HuH-7.5 (cell line): ENCODE results near the gene CEACAM18.
"Not testable (repeated sequence)": the region's sequence is repeated elsewhere in the genome, so short reads cannot be mapped to it uniquely, and the experiment has no call there.

ENCODE experiments used
- DNase-seq: peaks from one replicate; pipeline ENCODE4 v3.0.0; 2011; ENCODE audit warnings: low spot score

The CEACAM18 gene

GRCh38 chr19:51493776-51494175 lies 15.4 kb downstream of the CEACAM18 start:
- no peak for DNase-seq

GRCh38 chr19:51497666-51498065 lies 19.3 kb downstream of the CEACAM18 start:
- DNase-seq = no peak

GRCh38 chr19:51500931-51501330 lies 22.6 kb downstream of the CEACAM18 start:
- not testable (repeated sequence) for DNase-seq

- DNase-seq = no peak
These were observed 23.4 kb downstream of the CEACAM18 start, which contains the start of gene SIGLEC12 for GRCh38 chr19:51501594-51502263. Gene SIGLEC12, minus strand, starts transcription at chr19:51501800. Its CDS starts 67 bp downstream, at chr19:51501733.

- DNase-seq = no peak
These were observed 25.0 kb downstream of the CEACAM18 start for GRCh38 chr19:51503286-51503817.

- no peak for DNase-seq
These were observed 25.6 kb downstream of the CEACAM18 start for GRCh38 chr19:51503896-51504295.

- no peak for DNase-seq
These were observed 27.6 kb downstream of the CEACAM18 start for GRCh38 chr19:51505904-51506303.

GRCh38 chr19:51507192-51507591 lies 28.9 kb downstream of the CEACAM18 start:
- DNase-seq = no peak

- no peak for DNase-seq
These were observed 29.3 kb downstream of the CEACAM18 start for GRCh38 chr19:51507640-51508058.

- DNase-seq = no peak
These were observed 29.9 kb downstream of the CEACAM18 start for GRCh38 chr19:51508059-51508733.

- no peak for DNase-seq
These were observed 31.7 kb downstream of the CEACAM18 start for GRCh38 chr19:51509823-51510660.

GRCh38 chr19:51511353-51511752 lies 33.0 kb downstream of the CEACAM18 start:
- no peak for DNase-seq

- no peak for DNase-seq
These were observed 35.6 kb downstream of the CEACAM18 start for GRCh38 chr19:51513968-51514367.

- DNase-seq = peak; percentile 55
These were observed 36.6 kb downstream of the CEACAM18 start for GRCh38 chr19:51514866-51515481.

GRCh38 chr19:51520728-51521127 lies 42.4 kb downstream of the CEACAM18 start:
- DNase-seq = no peak

GRCh38 chr19:51521357-51521756 lies 43.0 kb downstream of the CEACAM18 start:
- DNase-seq = no peak

GRCh38 chr19:51521781-51522180 lies 43.4 kb downstream of the CEACAM18 start:
- no peak for DNase-seq

GRCh38 chr19:51524666-51525264 lies 46.4 kb downstream of the CEACAM18 start:
- DNase-seq = no peak

GRCh38 chr19:51525651-51526050 lies 47.3 kb downstream of the CEACAM18 start:
- no peak for DNase-seq

GRCh38 chr19:51529301-51529700 lies 51.0 kb downstream of the CEACAM18 start:
- DNase-seq = no peak

GRCh38 chr19:51530616-51531015 lies 52.3 kb downstream of the CEACAM18 start:
- DNase-seq = no peak
